Right lobe of liver (tissue), 4 donors: ENCODE measurements around the gene TSHR.

Experiments used
- CTCF ChIP-seq, 4 donors: fragments of 200-600 bp in 3 of 4; fragments of 450-650 bp in 1 of 4; IDR thresholded peaks; one replicate each; pipeline versions ENCODE4 v1.5.1 to v1.8.0; 2016 to 2022; ENCODE audit warnings: antibody characterized with exemption in 4 of 4, mild to moderate bottlenecking in 2 of 4
- POLR2A ChIP-seq: fragments of 450-650 bp; IDR thresholded peaks from one replicate; pipeline ENCODE4 v1.6.1; 2017; ENCODE audit warnings: antibody characterized with exemption, mild to moderate bottlenecking
- donor health status: DM: no; HTN: no; CAD: no.
- donor health status: DM: no; HTN: no; CAD: no.
- donor health status: DM: no; HTN: yes; CAD: no.

- TF ChIP-seq POLR2A, result no peak
- no peak for TF ChIP-seq CTCF (IDR thresholded peaks at IDR 0.05)
These were observed 15.3 kb upstream of the TSHR start for GRCh38 chr14:80940146-80940545.
